NCI-H2029 (cell line): Measurements from ENCODE around the gene ZNF319.
"Not testable (repeated sequence)": the region's sequence is repeated elsewhere in the genome, so short reads cannot be mapped to it uniquely, and the experiment has no call there.

Experiments
- DNase-seq: peaks from one replicate; lab custom pipeline; 2025; lab: John Stamatoyannopoulos, UW

Gene ZNF319

DNA sequence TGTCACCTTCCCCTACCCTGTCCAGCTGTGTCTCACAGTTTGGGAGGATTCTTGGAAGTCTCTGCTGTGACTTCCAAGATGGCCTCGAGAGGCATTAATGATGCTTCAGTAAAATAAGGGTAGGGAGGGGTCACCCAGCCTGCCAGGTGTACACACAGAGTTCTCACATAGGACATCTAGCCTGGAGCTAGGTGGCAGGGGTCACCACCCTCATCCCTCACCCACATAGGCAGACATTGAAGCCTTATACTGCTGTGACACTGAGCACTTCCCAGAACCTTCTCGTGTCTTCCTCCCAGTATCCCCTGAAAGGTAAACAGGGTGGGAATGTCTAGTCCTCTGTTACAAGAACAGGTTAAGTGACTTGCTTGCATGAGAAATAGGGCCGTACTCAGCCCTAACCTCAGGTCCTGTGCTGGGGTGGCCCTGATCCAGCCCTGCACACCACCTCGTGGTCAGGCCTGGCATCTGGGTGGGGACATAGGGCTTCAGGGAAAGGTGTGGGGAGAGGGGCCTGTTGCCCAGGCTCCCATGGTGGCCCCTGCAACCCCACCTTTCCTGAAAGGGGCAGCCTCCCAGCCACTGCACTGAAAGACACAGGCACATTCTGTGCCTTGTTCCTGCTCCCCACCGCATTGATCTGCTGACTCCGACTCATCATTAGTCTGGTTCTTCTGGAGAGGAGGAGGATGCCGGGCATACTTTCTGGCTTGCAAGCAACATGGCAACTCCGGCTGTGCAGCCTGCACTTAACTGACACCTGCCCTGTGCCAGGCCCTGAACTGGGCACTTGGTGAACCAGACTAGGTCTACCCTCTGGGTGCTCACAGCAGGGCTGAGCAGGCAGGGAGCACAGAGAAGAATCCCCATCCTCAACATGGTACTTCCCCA lies 21.4 kb upstream of the ZNF319 start:
- DNase-seq, result no peak

DNA sequence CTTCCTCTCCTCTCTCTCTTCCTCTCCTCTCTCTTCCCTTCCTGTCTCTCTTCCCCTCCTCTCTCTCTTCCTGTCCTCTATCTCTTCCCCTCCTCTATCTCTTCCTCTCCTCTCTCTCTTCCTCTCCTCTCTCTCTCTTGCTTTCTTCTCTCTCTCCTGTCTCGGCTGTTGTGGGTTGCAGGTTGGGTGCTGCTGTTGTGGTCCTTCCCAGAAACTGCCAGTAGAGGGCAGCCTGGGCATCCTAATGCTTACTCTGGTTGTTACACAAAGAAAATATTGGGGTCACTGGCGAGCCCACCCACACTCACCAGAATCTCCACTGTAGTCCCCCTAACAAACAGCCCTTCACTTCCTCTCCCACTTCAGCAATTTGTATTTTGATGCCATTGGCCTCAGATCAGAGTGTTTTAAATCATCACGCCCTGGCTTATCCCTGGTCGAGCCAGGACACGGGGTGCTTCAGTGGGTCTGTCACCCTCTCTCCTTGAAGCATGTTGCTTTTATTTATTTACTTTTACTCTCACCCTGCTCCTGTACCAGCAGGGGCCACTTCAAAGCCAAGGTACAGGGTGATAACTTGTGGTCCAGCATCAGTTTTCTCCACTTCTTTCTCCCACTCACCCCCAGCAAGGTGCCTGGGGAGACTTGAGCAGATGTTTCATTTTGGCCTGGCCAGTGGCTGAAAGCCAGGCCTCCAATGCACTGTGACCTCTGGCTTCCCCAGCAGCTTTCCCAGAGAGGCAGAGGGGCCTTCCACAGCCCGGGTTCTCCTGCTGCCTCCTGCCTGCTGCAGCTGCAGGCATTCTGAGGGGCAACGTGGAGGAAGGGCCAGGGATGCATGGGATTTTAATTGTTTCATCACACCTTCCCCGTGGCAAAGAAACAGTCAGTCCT lies 20.4 kb upstream of the ZNF319 start:
- DNase-seq, result no peak

DNA sequence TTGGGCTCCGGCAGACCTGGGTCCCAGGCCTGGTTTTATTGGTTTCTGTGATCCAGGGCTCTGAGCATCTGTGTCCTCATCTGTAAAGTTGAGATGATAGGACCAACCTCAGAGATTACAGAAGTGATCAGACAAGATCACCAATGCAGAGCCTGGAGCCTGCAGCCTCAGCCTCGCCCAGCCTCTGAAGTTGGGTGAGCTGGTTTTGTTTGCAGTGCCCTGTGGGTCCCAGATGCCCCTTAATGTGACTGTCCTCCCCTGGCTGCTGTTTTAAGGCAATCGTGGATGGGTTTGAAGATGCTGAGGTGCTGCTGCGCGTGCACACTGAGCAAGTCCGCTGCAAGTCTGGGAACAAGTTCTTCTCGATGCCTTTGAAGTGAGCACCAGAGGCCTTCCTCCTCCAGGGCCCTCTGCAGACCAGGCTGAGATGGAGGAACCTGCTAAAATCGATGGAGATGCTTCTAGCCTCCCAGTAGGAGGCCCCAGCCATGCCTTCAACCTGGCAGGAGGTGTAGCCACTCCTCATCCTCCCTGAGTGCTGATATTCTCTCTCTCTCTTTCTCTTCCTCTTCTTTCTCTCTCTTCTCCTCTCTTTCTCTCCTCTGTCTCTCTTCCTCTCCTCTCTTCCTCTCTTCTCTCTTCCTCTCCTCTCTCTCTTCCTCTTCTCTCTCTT lies 19.5 kb upstream of the ZNF319 start:
- no peak for DNase-seq

DNA sequence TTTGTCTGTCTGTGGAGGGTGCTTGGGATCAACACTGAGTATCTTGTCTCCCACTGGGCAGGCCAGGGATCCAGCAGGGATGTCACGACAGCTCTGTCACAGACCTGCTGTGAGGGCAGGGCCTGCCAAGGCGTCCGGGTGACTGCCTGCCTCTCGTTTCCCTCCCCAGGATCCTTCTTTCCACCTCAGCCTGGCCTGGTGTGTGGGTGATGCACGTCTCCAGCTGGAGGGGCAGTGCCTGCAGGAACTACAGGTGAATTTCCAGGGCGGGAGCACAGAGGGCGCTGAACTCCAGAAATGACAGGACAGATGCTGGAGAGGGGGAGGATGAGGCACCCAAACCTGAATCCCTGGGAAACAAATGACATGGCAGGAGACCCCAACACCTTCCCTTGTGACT lies 18.3 kb upstream of the ZNF319 start:
- no peak for DNase-seq

DNA sequence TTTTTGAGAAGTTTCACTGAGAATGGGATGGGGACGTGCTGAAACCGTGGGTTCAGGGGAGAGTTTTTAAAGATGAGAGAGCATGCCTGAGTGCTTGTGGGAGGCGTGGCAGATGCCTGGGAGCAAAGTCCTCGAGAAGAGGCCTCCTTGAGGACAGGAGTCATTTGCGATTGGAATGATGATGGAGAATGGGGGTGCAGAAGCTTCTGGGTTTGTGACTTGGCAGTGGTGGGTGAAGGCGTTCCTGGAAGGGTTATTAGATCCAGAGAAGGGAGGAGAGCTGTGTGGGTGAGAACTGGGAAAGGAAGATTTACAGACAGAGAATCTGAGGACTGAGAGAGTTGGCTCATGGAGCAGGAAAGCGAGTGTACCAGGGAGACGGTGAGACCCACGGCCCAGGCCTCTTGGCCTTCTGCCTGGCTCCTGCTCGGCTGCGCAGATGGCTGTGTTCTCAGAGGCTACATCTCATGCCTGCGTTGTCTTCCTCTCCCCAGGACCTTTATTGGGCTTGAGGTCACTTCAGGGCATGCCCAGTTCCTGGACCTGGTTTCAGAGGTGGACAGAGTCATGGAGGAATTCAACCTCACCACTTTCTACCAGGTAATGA lies 16.5 kb upstream of the ZNF319 start:
- DNase-seq, result no peak

DNA sequence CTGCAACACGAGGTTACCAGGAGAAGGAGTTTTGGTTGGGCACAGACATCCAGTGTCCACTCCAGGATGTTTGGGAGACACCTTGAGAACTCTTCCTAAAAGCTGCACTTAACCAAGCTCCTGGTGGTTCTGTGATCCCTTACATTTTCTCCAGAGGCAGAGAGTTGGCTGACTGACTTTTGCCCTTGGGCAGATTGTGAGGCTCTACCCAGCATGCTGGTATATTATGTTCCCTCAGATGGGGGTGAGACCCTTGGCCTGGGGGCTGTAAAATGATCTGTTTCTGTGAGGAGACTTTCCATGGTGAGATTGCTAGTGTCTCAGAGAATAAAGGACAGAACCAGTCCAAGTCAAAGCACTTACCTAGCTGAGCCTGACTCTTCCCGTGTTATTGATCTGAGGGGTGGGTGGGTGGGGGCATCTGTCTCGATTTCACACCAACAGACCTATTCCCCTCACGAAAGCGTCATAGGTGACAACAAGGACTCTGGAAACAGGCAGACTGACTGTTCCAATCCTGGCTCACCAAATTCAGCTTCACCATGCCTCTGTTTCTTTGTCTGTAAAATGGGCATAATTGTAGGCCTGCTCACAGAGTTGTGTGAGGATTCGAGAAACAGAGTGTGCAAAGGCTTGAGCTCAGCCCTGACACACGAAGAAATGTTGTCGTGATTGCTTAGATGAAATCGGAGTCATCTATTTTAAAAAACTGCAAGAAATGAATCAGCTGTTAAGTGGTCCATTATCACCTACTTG lies 12.9 kb upstream of the ZNF319 start:
- no peak for DNase-seq

DNA sequence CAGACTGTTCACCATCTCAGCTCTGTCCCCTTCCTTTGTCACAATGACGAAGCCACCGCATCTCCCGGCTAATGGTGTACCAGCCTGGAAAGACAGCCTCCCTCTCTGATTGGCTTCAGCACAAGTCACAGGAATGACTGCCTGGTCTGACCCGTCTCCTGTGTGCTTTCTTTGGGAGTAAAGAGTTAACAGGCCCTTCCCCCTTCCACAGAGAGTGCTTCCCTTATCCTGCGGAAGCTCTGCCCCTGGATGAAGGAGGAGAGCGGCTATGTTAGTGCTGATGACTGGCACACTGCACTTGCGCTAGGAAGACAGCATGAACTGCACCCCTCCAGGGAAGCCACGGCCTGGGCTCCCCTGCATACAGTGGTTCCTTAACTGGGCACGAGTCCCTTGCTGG lies 12.0 kb upstream of the ZNF319 start:
- no peak for DNase-seq

DNA sequence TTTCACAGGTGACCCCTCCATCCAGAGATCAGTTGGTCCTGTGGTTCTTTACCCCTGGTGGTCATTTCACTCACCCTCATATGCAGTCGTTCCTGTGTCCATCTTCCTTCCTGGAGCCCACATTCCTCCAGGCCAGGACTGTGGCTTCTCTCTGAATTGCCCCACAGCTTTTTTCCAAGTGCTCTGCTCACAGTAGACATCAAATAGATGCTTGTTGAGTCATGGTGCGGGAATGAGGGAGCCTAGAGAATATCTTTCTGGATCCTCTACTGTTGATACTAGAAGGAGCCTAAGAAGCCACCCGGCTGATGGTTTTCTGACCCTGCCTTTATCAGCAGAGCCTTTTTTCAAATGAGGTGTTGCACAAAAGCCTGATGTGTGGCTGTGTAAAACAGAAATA lies 11.2 kb upstream of the ZNF319 start:
- DNase-seq, result no peak

DNA sequence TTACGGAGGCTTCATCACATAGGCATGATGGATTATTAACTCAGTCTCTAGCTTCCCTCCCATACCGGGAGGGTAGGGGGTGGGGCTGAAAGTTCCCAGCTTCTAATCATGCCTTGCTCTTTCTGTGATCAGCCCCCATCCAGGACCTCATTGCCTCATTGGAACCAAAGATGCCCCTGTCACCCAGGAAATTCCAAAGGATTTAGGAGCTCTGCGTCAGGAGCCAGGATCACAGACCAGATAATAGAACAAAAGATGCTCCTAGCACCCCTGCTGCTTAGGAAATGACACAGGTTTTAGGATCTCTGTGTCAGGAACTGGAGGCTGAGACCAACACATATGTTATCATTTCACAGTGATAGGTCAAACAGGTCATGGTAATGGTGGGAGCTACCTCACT lies 10.4 kb upstream of the ZNF319 start:
- no peak for DNase-seq

DNA sequence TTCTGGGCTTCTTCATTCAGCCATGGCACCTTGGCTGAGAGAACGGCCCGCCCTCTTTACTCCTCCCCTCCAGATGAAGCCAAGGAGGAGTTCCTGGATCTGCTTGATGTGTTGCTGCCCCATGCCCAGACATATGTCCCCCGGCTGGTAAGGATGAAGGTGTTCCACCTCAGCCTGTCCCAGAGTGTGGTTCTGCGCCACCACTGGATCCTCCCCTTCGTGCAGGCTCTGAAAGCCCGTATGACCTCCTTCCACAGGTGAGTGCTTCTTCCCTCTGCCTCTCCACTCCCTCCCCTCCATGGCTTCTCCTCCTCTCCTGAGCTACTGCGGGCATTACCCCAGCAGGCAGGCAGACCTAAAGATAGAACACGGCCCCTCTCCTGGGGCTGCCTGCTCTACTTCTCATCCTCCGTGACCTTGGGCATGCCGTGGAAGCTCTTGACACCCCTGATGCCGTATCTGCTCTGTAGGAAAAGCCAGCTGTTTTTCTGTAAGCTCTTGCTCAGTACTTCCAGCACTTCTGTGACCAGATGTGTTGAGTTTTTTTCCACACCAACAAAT lies 9.5 kb upstream of the ZNF319 start:
- DNase-seq, result no peak

DNA sequence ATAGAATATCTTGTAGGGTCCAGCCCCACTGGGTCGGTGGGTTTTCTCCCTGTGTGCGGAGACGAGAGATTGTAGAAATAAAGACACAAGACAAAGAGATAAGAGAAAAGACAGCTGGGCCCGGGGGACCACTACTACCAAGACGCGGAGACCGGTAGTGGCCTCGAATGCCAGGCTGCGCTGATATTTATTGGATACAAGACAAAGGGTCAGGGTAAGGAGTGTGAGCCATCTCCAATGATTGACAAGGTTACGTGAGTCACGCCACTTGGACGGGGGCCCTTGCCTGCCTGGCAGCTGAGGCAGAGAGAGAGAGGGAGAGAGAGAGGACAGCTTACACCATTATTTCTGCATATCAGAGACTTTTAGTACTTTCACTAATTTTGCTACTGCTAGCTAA lies 4.3 kb upstream of the ZNF319 start:
- DNase-seq, result not testable (repeated sequence)

DNA sequence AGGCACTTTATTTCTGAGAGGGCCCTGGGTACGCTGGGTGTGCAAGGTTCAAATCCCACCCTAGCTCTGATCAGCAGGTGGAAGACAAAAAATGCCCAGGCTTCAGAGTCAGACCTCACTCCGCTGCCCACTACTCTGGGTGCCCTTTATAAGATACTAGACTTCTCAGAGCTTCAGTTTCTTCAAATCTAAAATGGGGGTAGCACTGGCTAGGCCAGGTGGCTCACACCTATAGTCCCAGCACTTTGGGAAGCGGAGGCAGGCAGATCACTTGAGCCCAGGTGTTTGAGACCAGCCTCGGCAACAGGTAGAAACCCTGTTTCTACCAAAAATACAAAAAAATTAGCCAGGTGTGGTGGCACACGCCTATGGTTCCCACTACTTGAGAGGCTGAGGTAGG lies 2.5 kb upstream of the ZNF319 start:
- no peak for DNase-seq

DNA sequence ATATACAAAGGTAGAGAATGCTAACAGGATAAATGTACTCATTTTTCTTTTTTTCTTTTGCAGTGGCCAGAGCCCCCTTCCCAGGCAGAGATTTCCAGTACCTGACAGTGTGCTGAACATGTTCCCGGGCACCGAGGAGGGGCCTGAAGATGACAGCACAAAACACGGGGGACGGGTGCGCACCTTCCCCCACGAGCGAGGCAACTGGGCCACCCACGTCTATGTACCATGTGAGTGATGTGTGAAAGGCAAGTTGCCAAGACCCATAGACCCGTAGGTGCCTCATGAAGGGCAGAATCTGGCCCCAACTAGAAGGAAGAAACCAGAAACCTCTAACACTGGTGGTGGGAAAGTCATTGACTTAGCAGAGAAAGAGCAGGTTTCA lies 1.9 kb upstream of the ZNF319 start:
- no peak for DNase-seq

DNA sequence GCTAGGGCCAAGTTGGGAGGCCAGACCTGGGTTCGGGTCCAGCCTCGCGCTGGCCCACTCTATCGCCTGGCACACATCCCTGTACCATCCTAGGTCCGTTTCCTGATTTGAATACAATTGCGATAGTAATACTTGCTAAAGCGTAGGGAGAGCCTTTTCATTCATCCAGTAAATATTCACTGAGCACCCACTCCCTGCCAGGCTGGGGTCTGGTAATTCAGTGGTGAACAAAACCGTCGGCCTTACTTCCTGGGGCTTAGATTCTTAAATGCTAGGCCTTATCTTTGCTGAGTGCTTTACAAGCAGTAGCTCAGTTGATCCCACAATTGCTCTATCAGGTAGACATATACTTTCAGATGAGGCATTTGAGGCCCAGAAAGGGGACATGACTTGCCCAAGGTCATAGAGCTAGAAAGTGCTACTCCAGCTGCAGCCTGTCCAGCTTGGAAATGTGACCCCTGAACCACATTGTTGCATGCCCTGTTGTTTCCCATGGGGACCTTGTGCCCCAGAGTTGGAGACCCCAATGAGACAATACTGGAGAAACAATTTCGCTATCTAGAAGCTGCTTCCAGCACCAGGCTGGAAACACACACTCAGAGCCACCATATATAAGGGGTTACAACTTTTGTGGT lies 1.4 kb upstream of the ZNF319 start:
- no peak for DNase-seq

DNA sequence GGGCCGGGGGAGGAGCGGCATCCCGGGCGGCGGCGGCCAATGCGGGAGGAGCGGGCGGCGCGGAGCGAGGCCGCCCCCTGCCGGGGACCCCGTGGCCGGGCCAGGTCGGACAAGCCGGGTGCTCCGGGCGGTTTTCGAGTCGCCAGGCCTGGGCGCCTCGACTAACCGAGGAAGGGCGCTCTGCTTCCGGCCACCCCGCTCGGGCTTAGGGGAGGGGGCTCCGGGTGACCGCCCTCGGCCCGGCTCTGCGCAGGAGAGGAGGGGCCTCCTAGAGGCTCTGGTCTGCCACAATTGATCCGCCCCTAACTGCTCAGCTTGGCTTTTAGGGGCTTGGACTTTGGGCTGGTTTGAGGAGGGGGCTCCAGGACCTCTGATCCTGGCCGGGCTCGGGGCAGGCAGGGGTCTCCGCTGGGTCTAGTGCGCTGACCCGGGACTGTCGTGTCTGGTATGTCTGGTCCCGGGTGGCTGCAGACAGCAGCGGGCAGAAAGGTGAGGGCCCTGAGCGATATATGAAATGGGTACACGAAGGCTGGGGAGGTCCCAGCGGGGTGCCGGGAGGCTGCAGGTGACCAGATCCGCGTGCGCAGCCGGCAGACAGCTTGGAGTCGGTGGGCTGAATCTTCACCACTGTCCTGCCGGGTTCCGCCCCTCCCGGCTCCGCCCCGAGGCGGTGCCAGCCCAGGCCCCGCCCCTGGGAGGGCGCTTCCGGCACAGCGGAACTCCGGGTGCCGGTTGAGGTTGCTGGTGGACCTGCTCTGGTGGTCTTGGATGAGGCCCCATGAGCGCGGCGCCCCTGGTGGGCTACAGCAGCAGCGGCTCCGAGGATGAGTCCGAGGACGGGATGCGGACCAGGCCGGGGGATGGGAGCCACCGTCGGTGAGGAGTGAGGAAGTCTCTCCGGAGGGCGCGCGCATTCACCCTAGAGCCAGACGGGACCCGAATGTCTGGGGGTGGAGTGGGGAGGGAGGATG lies 519 bp upstream of the ZNF319 start, which contains the start of gene USB1:
USB1 (plus strand) TSS at position 702 of the 971 bp plus-strand sequence; CDS start at position 779, 77 bp downstream.
- peak; percentile 56 for DNase-seq

DNA sequence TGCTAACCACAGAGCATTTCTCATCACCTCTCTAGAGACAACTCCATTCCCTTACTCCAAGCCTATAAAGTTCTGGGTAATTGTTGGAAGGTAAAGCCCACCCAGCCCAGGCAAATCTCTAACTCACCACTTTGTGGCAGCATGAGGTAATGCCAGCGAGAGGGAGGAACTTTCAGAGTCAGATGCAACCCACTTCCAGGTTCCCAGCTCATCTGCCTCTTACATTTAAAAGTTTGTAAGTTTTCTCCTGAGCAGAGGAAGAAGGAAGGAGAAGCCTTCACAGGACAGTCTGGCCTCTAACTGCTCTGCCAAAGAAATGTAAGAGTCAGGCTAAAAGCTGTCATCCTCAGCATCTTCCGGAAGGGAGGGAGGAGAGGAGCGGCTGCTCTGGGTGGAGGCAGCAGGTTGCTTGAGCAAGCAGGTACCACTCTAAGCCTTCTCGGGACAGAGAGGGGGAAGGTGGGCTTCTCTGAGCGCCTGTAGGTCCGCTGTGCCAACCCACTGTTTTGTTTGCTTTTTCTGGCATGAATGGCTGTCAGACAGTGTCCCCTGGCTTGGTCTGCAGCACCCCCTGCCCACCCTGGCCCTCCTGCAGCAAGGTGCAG lies 1.0 kb downstream of the ZNF319 start:
- no peak for DNase-seq

DNA sequence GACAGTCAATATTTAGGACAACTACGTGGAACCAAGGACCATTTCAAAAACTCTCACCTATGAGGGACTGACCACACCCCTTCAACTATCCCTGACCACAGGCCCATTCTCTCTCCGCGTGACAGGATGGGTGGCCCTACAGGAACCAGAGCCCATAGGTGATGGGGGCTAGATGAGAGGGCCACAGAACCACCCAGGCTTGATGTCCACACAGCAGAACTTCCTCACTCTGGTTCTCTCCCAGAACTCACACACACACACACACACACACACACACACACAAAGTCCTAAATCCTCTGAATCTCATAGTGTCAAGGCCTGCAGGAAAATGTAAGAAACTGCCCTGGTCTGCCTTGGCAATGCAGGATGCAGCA lies 1.5 kb downstream of the ZNF319 start:
- no peak for DNase-seq

DNA sequence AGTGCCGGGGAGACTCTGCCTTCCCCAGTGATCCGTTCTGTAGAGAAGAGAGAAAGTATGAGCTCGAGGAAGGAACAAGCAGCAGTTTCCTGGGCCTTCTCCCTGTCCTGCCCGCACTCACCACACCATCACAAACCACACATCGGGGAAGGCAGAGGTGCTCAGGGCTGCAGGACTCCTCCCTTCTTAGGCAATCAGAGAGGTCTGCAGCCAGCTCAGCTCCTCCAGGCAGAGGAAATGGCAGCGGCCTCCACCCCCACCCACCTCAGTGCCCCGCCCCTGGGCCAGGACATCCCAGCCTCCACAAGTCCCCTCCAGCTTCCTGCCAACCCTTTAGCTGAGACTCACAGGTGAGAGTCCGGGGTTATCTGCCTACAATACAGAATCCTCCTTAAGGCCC lies 2.0 kb downstream of the ZNF319 start:
- peak; percentile 7 for DNase-seq
